Measurements from ENCODE around the gene SPEM1. TPM values are rescaled to one million over a fixed set of nuclear protein-coding genes. Genes with fewer than 3 reads are reported as not detected.

Gene SPEM1
- total RNA-seq, result under 1 TPM in 1 of 2 experiments, not detected in 1; 0.36 TPM

DNA sequence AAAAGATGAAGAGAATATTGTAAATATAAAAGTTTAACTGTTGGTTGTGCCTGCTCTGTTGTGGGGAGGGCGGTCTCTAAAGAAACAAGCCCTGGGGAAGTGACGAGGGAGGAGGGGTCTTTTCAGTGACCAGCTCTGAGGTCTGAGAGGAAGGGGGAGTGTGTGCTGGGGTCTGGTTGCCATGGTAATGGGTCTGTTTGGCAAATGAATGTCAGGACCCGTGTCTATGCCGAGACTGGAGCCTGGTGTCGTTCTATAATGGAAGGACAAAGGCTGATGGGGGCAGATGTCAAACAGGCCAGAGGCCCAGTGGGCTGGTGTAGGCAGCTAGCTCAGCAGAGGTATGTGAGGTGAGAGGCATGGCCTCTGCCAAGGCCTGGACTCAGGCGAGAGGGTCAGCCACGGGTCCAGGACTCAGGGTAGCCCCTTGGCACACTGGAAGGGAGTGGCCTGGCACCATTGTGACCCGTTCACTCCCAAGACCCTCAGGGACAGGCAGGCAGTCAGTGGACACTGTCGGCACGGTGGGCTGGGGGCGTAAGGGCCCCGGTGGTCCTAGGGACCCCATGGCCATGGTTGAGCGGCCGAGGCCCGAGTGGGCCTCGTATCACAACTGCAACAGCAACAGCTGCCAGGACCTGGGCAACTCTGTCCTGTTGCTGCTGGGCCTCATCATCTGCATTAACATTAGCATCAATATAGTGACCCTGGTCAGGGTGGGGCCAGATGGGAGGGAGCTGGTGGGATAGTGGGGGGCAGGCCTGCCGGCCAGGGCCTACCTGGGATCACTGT lies at the start of gene SPEM1:
SPEM1 (plus strand) TSS at position 506 of the 792 bp plus-strand sequence; CDS start at position 567, 61 bp downstream.
- ATAC-seq, result no peak
- DNase-seq, result no peak
- no peaks in the 10 kb centered on the region for H3K27me3 Mint-ChIP-seq
- no peaks in the 10 kb centered on the region for H3K9me3 Mint-ChIP-seq
- no peak within 1 kb of the TSS for H3K27ac Mint-ChIP-seq
- intact Hi-C loops (cut with micrococcal nuclease), result no loop called here
- ChIA-PET CTCF (no interaction called here), POLR2A (interaction anchor here (2.5 kb wide), 1 partner anchor 65 kb away, joined by 8 read pairs; the partner anchor contains the start of gene POLR2A)
- no peak for TF ChIP-seq CTCF (IDR thresholded peaks at IDR 0.05)
- no peak within 1 kb of the TSS for H3K4me3 Mint-ChIP-seq
- H3K36me3 Mint-ChIP-seq (ENCODE audit: low read depth), result no peaks in the 10 kb centered on the region
- H3K4me1 Mint-ChIP-seq (ENCODE audit: low read depth), result no peaks in the 10 kb centered on the region

DNA sequence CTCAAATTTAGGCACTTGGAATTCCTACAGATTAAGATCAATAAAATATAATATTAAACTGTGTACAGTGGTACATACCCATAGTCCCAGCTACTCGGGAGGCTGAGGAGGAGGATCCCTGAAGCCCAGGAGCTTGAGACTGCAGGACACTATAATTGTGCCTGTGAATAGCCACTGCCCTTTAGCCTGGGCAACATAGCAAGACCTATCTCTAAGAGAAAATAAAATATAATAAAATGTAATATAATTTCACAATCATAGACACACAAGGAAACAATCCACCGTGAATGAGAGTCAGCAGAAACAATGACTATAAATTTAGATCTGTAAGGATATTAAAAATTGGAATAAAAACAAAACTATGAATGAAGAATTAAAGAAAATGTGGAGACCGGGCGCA lies 49.3 kb upstream of the SPEM1 start:
- no peak for DNase-seq
- ChIA-PET POLR2A (interaction anchor here (1.4 to 1.5 kb wide), 2 partner anchors 15 to 256 kb away, joined by 3 read pairs; no protein-coding TSS in a partner anchor), CTCF (interaction anchor here (1.1 to 3.5 kb wide), 3 partner anchors 15 to 190 kb away, joined by 4 to 19 read pairs (median 7); no protein-coding TSS in a partner anchor)
- Mint-ChIP-seq H3K4me3 (no peak overlapping the region), H3K9me3 (no peaks in the 10 kb centered on the region), H3K4me1 (ENCODE audit: low read depth) (no peaks in the 10 kb centered on the region), H3K36me3 (ENCODE audit: low read depth) (no peaks in the 10 kb centered on the region), H3K27ac (no peak overlapping the region), H3K27me3 (no peaks in the 10 kb centered on the region)
- intact Hi-C loops (cut with micrococcal nuclease), result no loop called here
- no peak for TF ChIP-seq CTCF (IDR thresholded peaks at IDR 0.05)
- ATAC-seq, result no peak

- POLR2A ChIA-PET, result interaction anchor here (2.9 kb wide), 1 partner anchor 9 kb away, joined by 11 read pairs; no protein-coding TSS in a partner anchor
These were observed 45.8 kb upstream of the SPEM1 start for GRCh38 chr17:7374353-7374752.

DNA sequence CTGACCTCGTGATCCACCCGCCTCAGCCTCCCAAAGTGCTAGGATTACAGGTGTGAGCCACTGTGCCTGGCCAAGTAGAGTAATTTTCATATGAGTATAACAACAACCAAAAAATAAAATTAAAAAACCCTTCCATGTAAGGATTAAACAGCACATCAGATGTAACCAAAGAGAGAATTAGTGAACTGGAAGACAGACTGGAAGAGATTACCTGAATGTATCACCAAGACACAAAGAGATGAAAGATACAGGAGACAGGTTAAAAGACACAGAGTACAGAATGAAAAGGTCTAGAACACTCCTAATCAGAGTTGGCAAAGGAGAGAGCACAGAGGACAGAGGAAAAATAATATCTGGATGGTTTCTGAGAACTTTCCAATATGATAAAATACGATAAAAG lies 41.0 kb upstream of the SPEM1 start:
- Mint-ChIP-seq H3K27ac (no peak overlapping the region), H3K4me1 (ENCODE audit: low read depth) (peaks cover 5% of the 10 kb centered on the region), H3K4me3 (no peak overlapping the region), H3K9me3 (peaks cover 4% of the 10 kb centered on the region), H3K27me3 (peaks cover 36% of the 10 kb centered on the region), H3K36me3 (ENCODE audit: low read depth) (peaks cover 2% of the 10 kb centered on the region)
- intact Hi-C loops (cut with micrococcal nuclease), result no loop called here
- DNase-seq, result no peak
- CTCF ChIA-PET, result no interaction called here
- no peak for ATAC-seq
- POLR2A ChIA-PET, result no interaction called here
- no peak for TF ChIP-seq CTCF (IDR thresholded peaks at IDR 0.05)

More at GRCh38 chr17:7374353-7374752, 45.8 kb upstream of the SPEM1 start:
- Mint-ChIP-seq H3K36me3 (ENCODE audit: low read depth) (peaks cover 2% of the 10 kb centered on the region), H3K27ac (no peak overlapping the region), H3K9me3 (peaks cover 4% of the 10 kb centered on the region), H3K4me1 (ENCODE audit: low read depth) (peaks cover 2% of the 10 kb centered on the region), H3K4me3 (no peak overlapping the region), H3K27me3 (peaks cover 8% of the 10 kb centered on the region)
- ATAC-seq, result no peak
- TF ChIP-seq CTCF (IDR thresholded peaks at IDR 0.05), result no peak
- intact Hi-C loops (cut with micrococcal nuclease), result no loop called here
- CTCF ChIA-PET, result interaction anchor here (3.9 kb wide), 1 partner anchor 18 kb away, joined by 17 read pairs; no protein-coding TSS in a partner anchor
- DNase-seq, result no peak

GRCh38 chr17:7380321-7380720 lies 39.8 kb upstream of the SPEM1 start:
- H3K9me3 Mint-ChIP-seq, result peaks cover 4% of the 10 kb centered on the region
- intact Hi-C loops (cut with micrococcal nuclease), result no loop called here
- ATAC-seq (no peak), DNase-seq (no peak)
- H3K36me3 Mint-ChIP-seq (ENCODE audit: low read depth), result peaks cover 2% of the 10 kb centered on the region
- H3K27ac Mint-ChIP-seq, result no peak overlapping the region
- ChIA-PET CTCF (interaction anchor here (1.0 to 1.1 kb wide), 2 partner anchors 24 to 25 kb away, joined by 4 read pairs; partner anchors contain the start of gene TMEM95), POLR2A (interaction anchor here (0.7 to 1.5 kb wide), 4 partner anchors 9 to 57 kb away, joined by 3 to 6 read pairs (median 4); no protein-coding TSS in a partner anchor)
- H3K4me1 Mint-ChIP-seq (ENCODE audit: low read depth), result peaks cover 9% of the 10 kb centered on the region
- TF ChIP-seq CTCF (IDR thresholded peaks at IDR 0.05), result no peak
- H3K27me3 Mint-ChIP-seq, result peaks cover 36% of the 10 kb centered on the region
- H3K4me3 Mint-ChIP-seq, result no peak overlapping the region

All from activated CD8-positive, alpha-beta T cell treated with anti-CD3 and anti-CD28 coated beads for 36 hours (primary cell).